HCT116 (cell line): ENCODE data around the gene STOX2.

Experiments used
- EZH2 ChIP-seq: fragments of 200-600 bp; sonication (generic); IDR thresholded peaks from 2 replicates; pipeline ENCODE4 v1.6.1; 2017; ENCODE audit warnings: antibody characterized with exemption, mixed run types
- EZH2phosphoT487 ChIP-seq: fragments of 200-600 bp; IDR thresholded peaks from 2 replicates; pipeline ENCODE4 v1.6.1; 2018; ENCODE audit warnings: antibody characterized with exemption, borderline replicate concordance
- JUND ChIP-seq: IDR thresholded peaks from 2 replicates; pipeline ENCODE4 v1.6.1; 2012
- POLR2A ChIP-seq: IDR thresholded peaks from 2 replicates; pipeline ENCODE4 v1.7.0; 2011; ENCODE audit warnings: borderline replicate concordance; ENCODE audit not compliant: insufficient read depth, insufficient read length; ENCODE audit errors: extremely low read depth
- SIN3A ChIP-seq: IDR thresholded peaks from 2 replicates; pipeline ENCODE4 v1.6.1; 2012; ENCODE audit warnings: low read depth
- SP1 ChIP-seq: IDR thresholded peaks from 2 replicates; pipeline ENCODE4 v1.6.1; 2012; ENCODE audit warnings: low read depth
- YY1 ChIP-seq: IDR thresholded peaks from 2 replicates; pipeline ENCODE4 v1.6.1; 2011; ENCODE audit warnings: low read length, low read depth, moderate library complexity, mild to moderate bottlenecking; ENCODE audit not compliant: insufficient replicate concordance; ENCODE audit errors: extremely low read depth
- TF ChIP-seq, protein P1 (sequence below), 3 experiments: fragments of 200-600 bp in 1 of 3; sonication (generic) in 1 of 3; IDR thresholded peaks in 2 of 3; conservative IDR thresholded peaks in 1 of 3; 2 replicates each; pipeline ENCODE4 v1.5.1; 2012 to 2017; ENCODE audit warnings: low read depth in 2 of 3, low read length in 2 of 3, antibody characterized with exemption in 1 of 3, borderline replicate concordance in 1 of 3, control low read depth in 1 of 3, mild to moderate bottlenecking in 1 of 3, mixed read lengths in 1 of 3, mixed run types in 1 of 3, moderate library complexity in 1 of 3; ENCODE audit not compliant: insufficient read depth in 1 of 3
- TF ChIP-seq, protein P2 (sequence below): IDR thresholded peaks from 2 replicates; pipeline ENCODE4 v1.6.1; 2012
- TF ChIP-seq, protein P3 (sequence below): IDR thresholded peaks from 2 replicates; pipeline ENCODE4 v1.6.1; 2012; ENCODE audit warnings: low read depth

DNA sequence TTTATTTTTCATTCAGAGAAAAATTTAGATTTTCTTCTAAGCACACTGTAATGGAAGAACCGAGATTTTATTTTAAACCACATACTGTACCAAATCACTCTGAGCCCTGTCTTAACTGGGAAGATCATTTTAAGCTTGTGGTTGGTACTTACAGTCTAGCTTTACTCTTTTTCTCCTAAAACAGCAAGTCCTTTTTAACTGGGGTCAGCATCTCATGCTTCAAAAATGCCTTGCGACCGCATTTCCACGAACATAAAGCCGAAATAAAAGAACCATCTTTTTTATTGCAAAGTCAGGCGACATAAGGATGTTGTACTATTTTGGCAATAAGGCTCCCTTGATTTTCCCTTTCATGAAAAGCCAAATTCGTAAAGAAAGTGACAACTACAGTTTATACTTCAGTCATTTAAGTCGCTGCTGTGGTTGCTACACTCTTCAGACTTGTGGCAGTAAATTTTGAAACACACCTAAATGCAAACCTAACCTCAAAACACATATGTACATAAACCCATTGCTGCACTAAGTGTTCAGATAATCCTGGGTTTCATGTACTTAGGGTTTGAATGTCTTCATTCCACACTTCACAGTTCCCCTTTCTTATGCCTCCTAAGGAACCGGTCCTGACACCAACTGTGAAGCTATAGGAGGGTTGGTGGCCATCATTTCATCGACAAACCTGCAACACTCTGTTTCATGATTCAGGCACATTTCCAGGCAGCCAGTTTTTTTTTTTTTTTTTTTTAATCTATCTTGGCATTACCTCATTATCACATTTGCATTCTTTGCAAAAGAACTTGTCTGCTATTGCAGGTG lies 3.0 kb downstream of the STOX2 start:
- TF ChIP-seq, protein P1, sequence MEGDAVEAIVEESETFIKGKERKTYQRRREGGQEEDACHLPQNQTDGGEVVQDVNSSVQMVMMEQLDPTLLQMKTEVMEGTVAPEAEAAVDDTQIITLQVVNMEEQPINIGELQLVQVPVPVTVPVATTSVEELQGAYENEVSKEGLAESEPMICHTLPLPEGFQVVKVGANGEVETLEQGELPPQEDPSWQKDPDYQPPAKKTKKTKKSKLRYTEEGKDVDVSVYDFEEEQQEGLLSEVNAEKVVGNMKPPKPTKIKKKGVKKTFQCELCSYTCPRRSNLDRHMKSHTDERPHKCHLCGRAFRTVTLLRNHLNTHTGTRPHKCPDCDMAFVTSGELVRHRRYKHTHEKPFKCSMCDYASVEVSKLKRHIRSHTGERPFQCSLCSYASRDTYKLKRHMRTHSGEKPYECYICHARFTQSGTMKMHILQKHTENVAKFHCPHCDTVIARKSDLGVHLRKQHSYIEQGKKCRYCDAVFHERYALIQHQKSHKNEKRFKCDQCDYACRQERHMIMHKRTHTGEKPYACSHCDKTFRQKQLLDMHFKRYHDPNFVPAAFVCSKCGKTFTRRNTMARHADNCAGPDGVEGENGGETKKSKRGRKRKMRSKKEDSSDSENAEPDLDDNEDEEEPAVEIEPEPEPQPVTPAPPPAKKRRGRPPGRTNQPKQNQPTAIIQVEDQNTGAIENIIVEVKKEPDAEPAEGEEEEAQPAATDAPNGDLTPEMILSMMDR (IDR thresholded peaks at IDR 0.05 in 2 of 3, conservative IDR thresholded peaks at IDR 0.05 in 1 of 3; ENCODE audit: borderline replicate concordance in 1 of 3, insufficient read depth in 1 of 3, low read depth in 2 of 3, low read length in 2 of 3), result no peak
- TF ChIP-seq EZH2phosphoT487 (no peak), SP1 (no peak), EZH2 (no peak), JUND (no peak), POLR2A (no peak), YY1 (no peak), SIN3A (no peak)
- TF ChIP-seq, protein P2, sequence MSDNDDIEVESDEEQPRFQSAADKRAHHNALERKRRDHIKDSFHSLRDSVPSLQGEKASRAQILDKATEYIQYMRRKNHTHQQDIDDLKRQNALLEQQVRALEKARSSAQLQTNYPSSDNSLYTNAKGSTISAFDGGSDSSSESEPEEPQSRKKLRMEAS, result no peak
- TF ChIP-seq, protein P3, sequence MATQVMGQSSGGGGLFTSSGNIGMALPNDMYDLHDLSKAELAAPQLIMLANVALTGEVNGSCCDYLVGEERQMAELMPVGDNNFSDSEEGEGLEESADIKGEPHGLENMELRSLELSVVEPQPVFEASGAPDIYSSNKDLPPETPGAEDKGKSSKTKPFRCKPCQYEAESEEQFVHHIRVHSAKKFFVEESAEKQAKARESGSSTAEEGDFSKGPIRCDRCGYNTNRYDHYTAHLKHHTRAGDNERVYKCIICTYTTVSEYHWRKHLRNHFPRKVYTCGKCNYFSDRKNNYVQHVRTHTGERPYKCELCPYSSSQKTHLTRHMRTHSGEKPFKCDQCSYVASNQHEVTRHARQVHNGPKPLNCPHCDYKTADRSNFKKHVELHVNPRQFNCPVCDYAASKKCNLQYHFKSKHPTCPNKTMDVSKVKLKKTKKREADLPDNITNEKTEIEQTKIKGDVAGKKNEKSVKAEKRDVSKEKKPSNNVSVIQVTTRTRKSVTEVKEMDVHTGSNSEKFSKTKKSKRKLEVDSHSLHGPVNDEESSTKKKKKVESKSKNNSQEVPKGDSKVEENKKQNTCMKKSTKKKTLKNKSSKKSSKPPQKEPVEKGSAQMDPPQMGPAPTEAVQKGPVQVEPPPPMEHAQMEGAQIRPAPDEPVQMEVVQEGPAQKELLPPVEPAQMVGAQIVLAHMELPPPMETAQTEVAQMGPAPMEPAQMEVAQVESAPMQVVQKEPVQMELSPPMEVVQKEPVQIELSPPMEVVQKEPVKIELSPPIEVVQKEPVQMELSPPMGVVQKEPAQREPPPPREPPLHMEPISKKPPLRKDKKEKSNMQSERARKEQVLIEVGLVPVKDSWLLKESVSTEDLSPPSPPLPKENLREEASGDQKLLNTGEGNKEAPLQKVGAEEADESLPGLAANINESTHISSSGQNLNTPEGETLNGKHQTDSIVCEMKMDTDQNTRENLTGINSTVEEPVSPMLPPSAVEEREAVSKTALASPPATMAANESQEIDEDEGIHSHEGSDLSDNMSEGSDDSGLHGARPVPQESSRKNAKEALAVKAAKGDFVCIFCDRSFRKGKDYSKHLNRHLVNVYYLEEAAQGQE, result no peak
